OCI-LY3 (cell line): Measurements from ENCODE around the gene ODAD2.
"Not testable (repeated sequence)": the region's sequence is repeated elsewhere in the genome, so short reads cannot be mapped to it uniquely, and the experiment has no call there.

ENCODE experiments used
- H2AFZ ChIP-seq: fragments of 200-600, 300-600 bp; shearing (Covaris generic); 2 replicates; pipeline ENCODE4 v1.6.0; 2014; ENCODE audit warnings: antibody characterized with exemption, low read depth, low read length
- H3K27ac ChIP-seq: fragments of 200-600, 300-600 bp; sonication (generic); 2 replicates; pipeline ENCODE4 v1.5.1; 2014; ENCODE audit warnings: mild to moderate bottlenecking, low read length, moderate library complexity, mixed read lengths
- H3K27me3 ChIP-seq: fragments of 200-600, 300-600 bp; sonication (generic); 2 replicates; pipeline ENCODE4 v1.6.1; 2014; ENCODE audit warnings: low read depth, low read length, mixed read lengths
- H3K36me3 ChIP-seq: fragments of 200-600, 300-600 bp; sonication (generic); replicated peaks from 2 replicates; pipeline ENCODE3; 2014; ENCODE audit warnings: low read depth, low read length, mixed read lengths
- H3K4me1 ChIP-seq: fragments of 300-600, 200-600 bp; sonication (generic); 2 replicates; pipeline ENCODE4 v1.6.1; 2014; ENCODE audit warnings: low read length, mixed read lengths
- H3K4me2 ChIP-seq: fragments of 200-600, 300-600 bp; sonication (generic); 2 replicates; pipeline ENCODE4 v1.6.1; 2014; ENCODE audit warnings: low read length, mixed read lengths
- H3K4me3 ChIP-seq: fragments of 300-600, 200-600 bp; sonication (generic); 2 replicates; pipeline ENCODE4 v1.5.1; 2014; ENCODE audit warnings: antibody characterized with exemption, mild to moderate bottlenecking, low read length, moderate library complexity
- H3K79me2 ChIP-seq: fragments of 300-600, 200-600 bp; shearing (Covaris generic); 2 replicates; pipeline ENCODE4 v1.6.1; 2014; ENCODE audit warnings: mild to moderate bottlenecking, low read length, mixed read lengths
- H3K9ac ChIP-seq: fragments of 300-600, 200-600 bp; shearing (Covaris generic); 2 replicates; pipeline ENCODE4 v1.6.0; 2014; ENCODE audit warnings: mild to moderate bottlenecking, low read length, moderate library complexity
- H3K9me3 ChIP-seq: fragments of 200-600, 300-600 bp; shearing (Covaris generic); 2 replicates; pipeline ENCODE4 v1.6.1; 2014; ENCODE audit warnings: low read length, mixed read lengths; ENCODE audit not compliant: insufficient read depth
- H4K20me1 ChIP-seq: fragments of 200-600, 300-600 bp; sonication (generic); 2 replicates; pipeline ENCODE4 v1.6.1; 2016; ENCODE audit warnings: low read length, mixed read lengths; ENCODE audit not compliant: insufficient read depth
- EZH2phosphoT487 ChIP-seq: fragments of 200-600 bp; shearing (Covaris generic); IDR thresholded peaks from 2 replicates; pipeline ENCODE4 v1.6.1; 2018; ENCODE audit warnings: antibody characterized with exemption, mixed run types, low read depth
- TF ChIP-seq, protein P1 (sequence below): fragments of 200-600, 300-600 bp; sonication (generic); IDR thresholded peaks from 2 replicates; pipeline ENCODE4 v1.5.1; 2014; ENCODE audit warnings: antibody characterized with exemption, low read length, low read depth

Gene ODAD2

DNA sequence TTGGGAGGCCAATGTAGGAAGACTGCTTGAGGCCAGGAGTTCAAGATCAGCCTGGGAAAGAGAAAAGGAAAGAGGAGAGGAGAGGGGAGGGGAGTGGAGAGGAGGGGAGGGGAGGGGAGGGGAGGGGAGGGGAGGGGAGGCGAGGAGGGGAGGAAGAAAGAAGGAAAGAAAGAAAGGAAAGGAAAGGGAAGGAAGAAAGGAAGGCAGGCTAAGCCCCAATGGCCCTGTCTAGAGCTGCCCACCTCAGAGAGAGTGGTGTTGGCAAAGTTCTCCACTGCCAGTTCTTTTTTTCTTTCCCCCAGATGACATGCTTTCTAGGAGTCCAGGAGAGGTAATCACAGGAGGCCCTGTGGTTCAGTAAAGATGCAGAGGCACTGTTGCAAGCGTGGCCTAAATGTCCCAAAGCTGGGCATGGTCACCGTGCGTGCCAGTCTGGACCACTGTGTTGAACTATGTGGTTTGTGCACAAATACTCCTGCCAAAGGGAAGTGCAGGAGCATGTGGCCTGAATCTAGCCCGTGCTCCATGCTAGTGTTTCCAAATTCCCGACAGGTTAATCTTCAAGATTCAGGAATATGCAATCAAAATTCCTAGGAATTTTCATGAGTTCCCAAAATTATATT, 39.7 kb downstream of the ODAD2 start:
- peak overlapping the region; percentile 53 for H3K4me2 ChIP-seq

DNA sequence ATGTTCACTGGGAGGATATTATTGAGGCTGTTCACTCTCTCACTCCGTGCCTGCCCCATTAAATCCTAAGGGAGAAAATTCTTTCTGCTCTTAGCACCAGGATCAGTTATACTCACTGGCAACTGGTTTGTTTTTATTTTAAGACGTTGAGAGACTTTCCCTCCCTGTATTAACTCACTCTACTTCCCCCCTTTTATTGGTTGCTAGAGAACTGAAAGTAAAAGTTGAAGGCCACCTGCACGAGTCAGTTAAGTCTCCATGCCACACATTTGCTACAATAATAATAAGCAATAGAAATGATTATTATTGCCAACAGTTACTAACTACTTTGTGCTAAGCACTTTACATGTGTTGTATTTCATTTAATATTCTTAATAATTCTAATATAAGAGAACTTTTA, 40.5 kb downstream of the ODAD2 start:
- Histone ChIP-seq H3K4me3 (peak overlapping the region; percentile 33; the same call in 1 of the 2 replicates), H3K9ac (0 out of 2 replicates have a peak overlapping the region, but pooled peaks have one; percentile 27), H3K4me2 (peak overlapping the region; percentile 53), H3K27ac (peak overlapping the region; percentile 55), H2AFZ (peak overlapping the region; percentile 83), H3K4me1 (peaks cover 16% of the 10 kb centered on the region)
- H3K27me3 ChIP-seq, H3K79me2 ChIP-seq, H3K9me3 ChIP-seq, H4K20me1 ChIP-seq, H3K36me3 ChIP-seq: not testable (repeated sequence)

More for the DNA sequence above, 39.7 kb downstream of the ODAD2 start:
- Histone ChIP-seq H3K9me3 (no peaks in the 10 kb centered on the region), H3K27ac (peak overlapping the region; percentile 30; the same call in 1 of the 2 replicates), H3K27me3 (no peaks in the 10 kb centered on the region), H3K9ac (no peak overlapping the region), H3K79me2 (no peaks in the 10 kb centered on the region), H2AFZ (peak overlapping the region; percentile 83), H3K36me3 (no peaks in the 10 kb centered on the region), H3K4me3 (no peak overlapping the region), H4K20me1 (no peaks in the 10 kb centered on the region), H3K4me1 (peaks cover 11% of the 10 kb centered on the region)
- TF ChIP-seq EZH2phosphoT487: no peak
- TF ChIP-seq, protein P1, sequence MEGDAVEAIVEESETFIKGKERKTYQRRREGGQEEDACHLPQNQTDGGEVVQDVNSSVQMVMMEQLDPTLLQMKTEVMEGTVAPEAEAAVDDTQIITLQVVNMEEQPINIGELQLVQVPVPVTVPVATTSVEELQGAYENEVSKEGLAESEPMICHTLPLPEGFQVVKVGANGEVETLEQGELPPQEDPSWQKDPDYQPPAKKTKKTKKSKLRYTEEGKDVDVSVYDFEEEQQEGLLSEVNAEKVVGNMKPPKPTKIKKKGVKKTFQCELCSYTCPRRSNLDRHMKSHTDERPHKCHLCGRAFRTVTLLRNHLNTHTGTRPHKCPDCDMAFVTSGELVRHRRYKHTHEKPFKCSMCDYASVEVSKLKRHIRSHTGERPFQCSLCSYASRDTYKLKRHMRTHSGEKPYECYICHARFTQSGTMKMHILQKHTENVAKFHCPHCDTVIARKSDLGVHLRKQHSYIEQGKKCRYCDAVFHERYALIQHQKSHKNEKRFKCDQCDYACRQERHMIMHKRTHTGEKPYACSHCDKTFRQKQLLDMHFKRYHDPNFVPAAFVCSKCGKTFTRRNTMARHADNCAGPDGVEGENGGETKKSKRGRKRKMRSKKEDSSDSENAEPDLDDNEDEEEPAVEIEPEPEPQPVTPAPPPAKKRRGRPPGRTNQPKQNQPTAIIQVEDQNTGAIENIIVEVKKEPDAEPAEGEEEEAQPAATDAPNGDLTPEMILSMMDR: no peak

DNA sequence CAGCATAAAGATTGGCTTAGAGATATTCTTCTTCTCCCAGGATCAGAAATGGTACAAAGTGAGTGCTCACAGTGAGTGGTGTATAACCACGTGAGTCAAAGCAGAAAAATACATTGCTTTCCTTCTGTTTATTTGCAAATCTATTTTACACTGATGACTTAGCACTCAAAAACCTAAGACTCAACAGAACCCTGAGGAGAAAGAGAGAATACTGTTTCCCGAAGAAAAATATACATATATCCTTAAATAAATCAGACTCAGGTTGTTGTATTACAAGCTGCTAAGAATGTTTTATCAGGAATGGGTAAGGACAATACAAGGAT, 48.7 kb downstream of the ODAD2 start:
- TF ChIP-seq EZH2phosphoT487: no peak
- TF ChIP-seq, protein P1: no peak
- no peak overlapping the region for H2AFZ ChIP-seq
- H4K20me1 ChIP-seq: no peaks in the 10 kb centered on the region

DNA sequence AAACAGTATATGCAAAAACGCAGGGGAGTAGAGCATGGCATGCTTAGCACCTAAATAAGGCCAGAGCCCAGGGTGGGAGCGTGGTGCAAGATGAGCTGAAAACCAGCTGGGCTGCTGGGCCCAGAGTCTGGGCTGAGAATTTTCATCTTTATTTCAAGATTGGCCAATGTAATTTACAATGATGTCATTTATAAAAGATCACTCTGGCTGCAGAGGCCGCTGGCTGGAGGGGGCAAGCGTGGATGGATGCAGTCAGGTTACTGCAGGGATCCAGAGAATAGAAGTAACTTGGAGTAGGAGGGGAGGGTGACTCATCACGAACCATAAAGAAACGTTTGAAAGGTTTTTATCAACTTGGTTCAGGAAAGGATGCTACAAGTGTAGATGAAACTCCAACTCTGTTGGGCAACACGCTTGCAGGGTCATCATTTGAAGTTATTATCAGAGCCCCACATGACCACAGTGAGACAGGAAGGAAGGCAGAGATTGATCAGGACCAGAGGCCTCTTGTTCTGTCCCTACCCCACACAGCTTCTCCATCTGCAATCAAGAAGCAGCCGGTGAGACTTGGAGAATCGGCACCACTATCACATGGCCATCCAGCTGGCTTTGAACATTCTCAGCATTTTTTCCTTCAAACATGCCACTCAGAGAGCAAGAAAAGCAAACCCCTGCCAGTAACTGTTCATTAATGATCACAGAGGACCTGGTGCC, 49.2 kb downstream of the ODAD2 start:
- H3K9ac ChIP-seq: no peak overlapping the region

More for the DNA sequence above, 48.7 kb downstream of the ODAD2 start:
- H3K27ac ChIP-seq: no peak overlapping the region
- no peak overlapping the region for H3K9ac ChIP-seq
- peaks cover 6% of the 10 kb centered on the region; the same call in 1 of the 2 replicates for H3K4me1 ChIP-seq
- H3K36me3 ChIP-seq: no peaks in the 10 kb centered on the region
- no peak overlapping the region for H3K4me2 ChIP-seq
- H3K27me3 ChIP-seq: no peaks in the 10 kb centered on the region
- H3K4me3 ChIP-seq: no peak overlapping the region
- no peaks in the 10 kb centered on the region for H3K9me3 ChIP-seq
- H3K79me2 ChIP-seq: no peaks in the 10 kb centered on the region

More for the DNA sequence above, 49.2 kb downstream of the ODAD2 start:
- Histone ChIP-seq H3K4me2 (no peak overlapping the region), H3K4me3 (no peak overlapping the region), H2AFZ (no peak overlapping the region), H3K27me3 (no peaks in the 10 kb centered on the region), H3K4me1 (peaks cover 6% of the 10 kb centered on the region; the same call in 1 of the 2 replicates), H3K9me3 (no peaks in the 10 kb centered on the region), H3K27ac (no peak overlapping the region), H4K20me1 (no peaks in the 10 kb centered on the region), H3K36me3 (no peaks in the 10 kb centered on the region), H3K79me2 (no peaks in the 10 kb centered on the region)
- TF ChIP-seq EZH2phosphoT487: no peak
- TF ChIP-seq, protein P1: no peak
